ENCODE results near the gene C17orf78.
"Not testable (repeated sequence)": the region's sequence is repeated elsewhere in the genome, so short reads cannot be mapped to it uniquely, and the experiment has no call there.

Gene C17orf78

DNA sequence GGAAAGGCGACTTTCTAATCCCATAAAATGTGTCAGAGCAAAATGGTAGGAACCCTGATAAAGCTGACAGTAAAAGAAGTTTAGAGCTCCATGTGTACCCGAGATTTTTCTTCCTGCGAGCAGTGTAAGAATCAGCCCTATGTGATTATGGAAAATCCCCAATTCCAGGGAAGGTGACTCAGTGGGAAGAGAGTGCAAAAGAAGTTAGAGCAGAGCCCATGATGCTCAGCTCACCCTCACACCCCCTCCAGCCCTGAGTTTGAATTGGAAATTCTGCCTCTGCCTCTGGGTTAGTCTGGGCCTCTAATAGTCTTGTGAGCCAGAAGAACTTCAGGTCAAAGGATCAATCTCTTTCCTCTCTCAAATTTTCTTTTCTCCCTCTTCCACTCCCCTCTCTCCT, 12.5 kb downstream of the C17orf78 start:
- no peak for DNase-seq (ENCODE audit: low read depth)
- TF ChIP-seq, protein P1, sequence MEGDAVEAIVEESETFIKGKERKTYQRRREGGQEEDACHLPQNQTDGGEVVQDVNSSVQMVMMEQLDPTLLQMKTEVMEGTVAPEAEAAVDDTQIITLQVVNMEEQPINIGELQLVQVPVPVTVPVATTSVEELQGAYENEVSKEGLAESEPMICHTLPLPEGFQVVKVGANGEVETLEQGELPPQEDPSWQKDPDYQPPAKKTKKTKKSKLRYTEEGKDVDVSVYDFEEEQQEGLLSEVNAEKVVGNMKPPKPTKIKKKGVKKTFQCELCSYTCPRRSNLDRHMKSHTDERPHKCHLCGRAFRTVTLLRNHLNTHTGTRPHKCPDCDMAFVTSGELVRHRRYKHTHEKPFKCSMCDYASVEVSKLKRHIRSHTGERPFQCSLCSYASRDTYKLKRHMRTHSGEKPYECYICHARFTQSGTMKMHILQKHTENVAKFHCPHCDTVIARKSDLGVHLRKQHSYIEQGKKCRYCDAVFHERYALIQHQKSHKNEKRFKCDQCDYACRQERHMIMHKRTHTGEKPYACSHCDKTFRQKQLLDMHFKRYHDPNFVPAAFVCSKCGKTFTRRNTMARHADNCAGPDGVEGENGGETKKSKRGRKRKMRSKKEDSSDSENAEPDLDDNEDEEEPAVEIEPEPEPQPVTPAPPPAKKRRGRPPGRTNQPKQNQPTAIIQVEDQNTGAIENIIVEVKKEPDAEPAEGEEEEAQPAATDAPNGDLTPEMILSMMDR (IDR thresholded peaks at IDR 0.05; ENCODE audit: insufficient read depth, low read depth, low read length, missing control alignments): no peak
- no peak overlapping the region for H3K4me3 ChIP-seq (ENCODE audit: low read depth, low read length)

DNA sequence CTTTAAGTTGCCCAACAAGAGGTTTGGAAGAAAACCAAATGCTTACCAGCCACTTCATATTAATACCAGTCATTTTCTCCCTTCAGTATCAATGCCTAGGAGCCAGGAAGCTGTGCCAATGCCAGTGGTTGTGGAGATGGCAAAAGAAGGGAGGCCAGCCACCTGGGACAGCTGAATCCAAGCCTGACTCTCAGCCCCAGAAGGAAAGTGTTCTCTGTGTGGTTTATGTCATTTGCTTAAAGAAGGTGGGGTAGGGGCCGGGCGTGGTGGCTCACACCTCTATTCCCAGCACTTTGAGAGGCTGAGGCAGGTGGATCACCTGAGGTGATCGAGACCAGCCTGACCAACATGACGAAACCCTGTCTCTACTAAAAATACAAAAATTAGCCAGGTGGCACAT, 13.4 kb downstream of the C17orf78 start:
- H3K4me3 ChIP-seq (ENCODE audit: low read depth, low read length): no peak overlapping the region
- no peak for DNase-seq (ENCODE audit: low read depth)
- TF ChIP-seq, protein P1 (IDR thresholded peaks at IDR 0.05; ENCODE audit: insufficient read depth, low read depth, low read length, missing control alignments): no peak

DNA sequence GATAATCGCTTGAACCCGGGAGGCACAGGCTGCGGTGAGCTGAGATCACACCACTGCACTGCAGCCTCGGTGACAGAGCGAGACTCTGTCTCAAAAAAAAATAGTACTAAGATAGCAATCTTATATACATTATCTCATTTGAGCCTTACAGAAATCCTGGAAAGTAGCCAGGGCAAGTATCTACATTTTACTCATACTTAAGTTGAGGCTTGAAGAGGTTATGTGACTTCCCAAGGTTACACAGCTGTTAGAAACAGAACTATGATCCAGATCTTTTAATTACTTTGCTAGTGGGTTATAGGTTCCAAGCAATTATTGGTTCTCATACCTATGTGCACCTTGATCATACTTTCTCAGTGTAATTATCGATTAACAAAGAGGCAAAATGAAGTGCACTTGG, 15.4 kb downstream of the C17orf78 start:
- no peak overlapping the region for H3K4me3 ChIP-seq (ENCODE audit: low read depth, low read length)
- DNase-seq (ENCODE audit: low read depth): no peak
- TF ChIP-seq, protein P1 (IDR thresholded peaks at IDR 0.05; ENCODE audit: insufficient read depth, low read depth, low read length, missing control alignments): no peak

DNA sequence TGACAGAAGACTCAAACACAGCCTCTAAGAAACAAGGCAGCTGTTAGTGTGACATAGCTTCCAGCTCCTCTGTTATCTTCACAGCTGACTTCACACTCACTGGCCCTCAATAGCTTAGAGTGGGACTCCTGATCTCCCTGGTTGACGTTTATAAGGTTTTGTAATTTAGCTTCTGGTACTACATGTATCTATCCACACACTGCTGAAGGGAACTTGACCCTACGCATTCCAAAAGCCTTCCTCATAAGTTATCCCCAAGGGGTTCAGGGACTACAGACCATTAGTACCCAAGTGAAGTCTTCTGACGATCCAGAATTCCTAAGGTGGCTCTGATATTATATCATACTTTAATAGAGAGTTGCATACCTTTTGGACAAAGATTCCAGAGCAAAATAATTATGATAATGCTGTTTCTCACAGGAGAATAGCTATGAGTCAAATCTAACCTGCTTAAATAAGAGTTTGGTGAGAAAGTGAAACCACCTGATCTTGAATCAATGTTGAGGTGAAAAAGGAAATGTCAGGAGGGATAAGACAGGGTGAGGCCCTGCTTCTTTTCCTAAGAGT, 16.3 kb downstream of the C17orf78 start:
- H3K4me3 ChIP-seq (ENCODE audit: low read depth, low read length): peak overlapping the region; percentile 10; the same call in 1 of the 2 replicates
- peak; percentile 60 for DNase-seq (ENCODE audit: low read depth)
- TF ChIP-seq, protein P1 (IDR thresholded peaks at IDR 0.05; ENCODE audit: insufficient read depth, low read depth, low read length, missing control alignments): no peak

DNA sequence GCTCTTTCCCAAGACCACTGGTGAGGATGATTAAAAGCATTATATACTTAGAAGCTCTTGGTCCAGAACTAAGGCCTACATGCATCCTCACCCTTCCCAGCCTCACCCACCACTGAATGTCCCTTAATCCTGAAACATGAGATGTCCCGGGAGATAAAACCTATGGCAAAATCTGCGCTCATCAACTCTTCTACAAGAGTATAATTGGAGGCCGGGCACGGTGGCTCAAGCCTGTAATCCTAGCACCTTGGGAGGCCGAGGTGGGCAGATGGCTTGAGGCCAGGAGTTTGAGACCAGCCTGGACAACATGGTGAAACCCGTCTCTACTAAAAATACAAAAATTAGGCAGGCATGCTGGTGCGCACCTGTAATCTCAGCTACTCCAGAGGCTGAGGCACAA, 17.6 kb downstream of the C17orf78 start:
- no peak overlapping the region for H3K4me3 ChIP-seq (ENCODE audit: low read depth, low read length)
- TF ChIP-seq, protein P1 (IDR thresholded peaks at IDR 0.05; ENCODE audit: insufficient read depth, low read depth, low read length, missing control alignments): no peak
- no peak for DNase-seq (ENCODE audit: low read depth)

DNA sequence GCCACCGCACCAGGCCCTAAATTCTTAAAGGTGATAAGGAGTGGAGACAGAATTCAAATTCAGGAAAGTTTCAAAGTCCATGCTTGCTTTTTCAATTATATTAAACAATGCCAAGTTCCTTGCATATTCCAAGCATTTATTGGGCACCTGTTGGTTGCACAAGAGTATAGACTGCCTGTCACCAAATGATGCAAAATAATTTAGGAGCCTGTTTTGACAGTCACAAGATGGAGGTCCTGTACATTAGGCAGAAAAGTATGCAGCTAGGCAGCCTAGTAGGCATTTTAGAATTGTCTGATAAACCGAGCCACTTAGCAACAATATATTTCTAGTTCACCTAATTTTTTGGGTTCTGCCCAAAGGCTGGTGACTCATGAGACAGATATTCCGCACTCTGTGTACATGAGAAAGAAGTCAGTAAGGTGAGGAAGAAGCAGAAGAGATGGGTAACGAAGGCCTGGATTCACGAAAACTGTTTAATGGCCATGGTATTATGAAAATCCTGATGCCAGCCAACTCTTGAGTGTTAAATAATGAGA, 23.5 kb downstream of the C17orf78 start:
- TF ChIP-seq, protein P1 (IDR thresholded peaks at IDR 0.05; ENCODE audit: insufficient read depth, low read depth, low read length, missing control alignments): no peak
- no peak overlapping the region for H3K4me3 ChIP-seq (ENCODE audit: low read depth, low read length)
- no peak for DNase-seq (ENCODE audit: low read depth)

DNA sequence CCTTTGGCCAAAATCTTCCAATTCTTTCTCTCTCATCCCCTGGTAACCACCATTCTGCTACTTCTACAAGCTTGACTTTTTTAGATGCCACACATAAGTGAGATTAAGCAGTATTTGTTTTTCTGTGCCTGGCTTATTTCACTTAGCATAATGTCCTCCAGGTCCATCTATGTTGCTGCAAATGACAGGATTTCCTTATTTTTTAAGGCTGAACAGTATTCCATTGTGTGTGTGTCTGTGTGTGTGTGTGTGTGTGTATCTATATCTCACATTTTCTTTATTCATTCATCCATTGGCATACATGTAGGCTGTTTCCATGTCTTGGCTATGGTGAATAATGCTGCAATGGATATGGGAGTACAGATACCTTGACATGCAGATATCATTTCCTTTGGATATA, 24.7 kb downstream of the C17orf78 start:
- TF ChIP-seq, protein P1 (IDR thresholded peaks at IDR 0.05; ENCODE audit: insufficient read depth, low read depth, low read length, missing control alignments): no peak
- DNase-seq (ENCODE audit: low read depth): no peak

DNA sequence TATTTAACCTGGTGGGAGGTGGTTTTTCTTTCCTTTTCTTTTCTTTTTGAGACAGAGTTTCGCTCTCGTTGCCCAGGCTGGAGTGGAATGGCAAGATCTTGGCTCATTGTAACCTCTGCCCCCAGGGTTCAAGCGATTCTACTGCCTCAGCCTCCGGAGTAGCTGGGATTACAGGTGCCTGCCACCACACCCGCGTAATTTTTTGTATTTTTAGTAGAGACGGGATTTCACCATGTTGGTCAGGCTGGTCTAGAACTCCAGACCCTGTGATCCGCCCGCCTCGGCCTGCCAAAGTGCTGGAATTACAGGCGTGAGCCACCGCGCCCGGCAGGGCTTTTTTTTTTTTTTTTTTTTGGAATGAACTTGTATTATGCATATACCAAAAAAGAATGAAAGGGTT, 29.7 kb downstream of the C17orf78 start:
- H3K4me3 ChIP-seq (ENCODE audit: low read depth, low read length): peak overlapping the region; percentile 55
- DNase-seq (ENCODE audit: low read depth): not testable (repeated sequence)

More for the DNA sequence above, 24.7 kb downstream of the C17orf78 start:
- no peak overlapping the region for H3K4me3 ChIP-seq (ENCODE audit: low read depth, low read length)
